DND-41 (cell line): ENCODE results near the gene SOX12.

Source experiments
- EZH2 ChIP-seq: IDR thresholded peaks from 3 replicates; pipeline ENCODE4 v1.6.1; 2012; ENCODE audit warnings: borderline replicate concordance, low read depth, mild to moderate bottlenecking, moderate library complexity, low read length, inconsistent platforms; ENCODE audit not compliant: severe bottlenecking
- TF ChIP-seq, protein P1 (sequence below): IDR thresholded peaks from 2 replicates; pipeline ENCODE4 v1.5.1; 2012; ENCODE audit warnings: borderline replicate concordance, low read length, moderate library complexity, mild to moderate bottlenecking; ENCODE audit not compliant: poor library complexity, severe bottlenecking; ENCODE audit errors: extremely low read depth

- TF ChIP-seq, protein P1, sequence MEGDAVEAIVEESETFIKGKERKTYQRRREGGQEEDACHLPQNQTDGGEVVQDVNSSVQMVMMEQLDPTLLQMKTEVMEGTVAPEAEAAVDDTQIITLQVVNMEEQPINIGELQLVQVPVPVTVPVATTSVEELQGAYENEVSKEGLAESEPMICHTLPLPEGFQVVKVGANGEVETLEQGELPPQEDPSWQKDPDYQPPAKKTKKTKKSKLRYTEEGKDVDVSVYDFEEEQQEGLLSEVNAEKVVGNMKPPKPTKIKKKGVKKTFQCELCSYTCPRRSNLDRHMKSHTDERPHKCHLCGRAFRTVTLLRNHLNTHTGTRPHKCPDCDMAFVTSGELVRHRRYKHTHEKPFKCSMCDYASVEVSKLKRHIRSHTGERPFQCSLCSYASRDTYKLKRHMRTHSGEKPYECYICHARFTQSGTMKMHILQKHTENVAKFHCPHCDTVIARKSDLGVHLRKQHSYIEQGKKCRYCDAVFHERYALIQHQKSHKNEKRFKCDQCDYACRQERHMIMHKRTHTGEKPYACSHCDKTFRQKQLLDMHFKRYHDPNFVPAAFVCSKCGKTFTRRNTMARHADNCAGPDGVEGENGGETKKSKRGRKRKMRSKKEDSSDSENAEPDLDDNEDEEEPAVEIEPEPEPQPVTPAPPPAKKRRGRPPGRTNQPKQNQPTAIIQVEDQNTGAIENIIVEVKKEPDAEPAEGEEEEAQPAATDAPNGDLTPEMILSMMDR: no peak
- TF ChIP-seq EZH2: no peak
These were observed 43.6 kb downstream of the SOX12 start for GRCh38 chr20:368915-369314.
